HG02623 (cell line): ENCODE results near the gene KCNJ10.
"Not testable (repeated sequence)": the region's sequence is repeated elsewhere in the genome, so short reads cannot be mapped to it uniquely, and the experiment has no call there.

Experiments
- ATAC-seq: cut with Tn5 transposase; IDR thresholded peaks from one replicate; pipeline ENCODE4 v1.9.1; 2021; ENCODE audit warnings: moderate library complexity; ENCODE audit not compliant: unreplicated experiment

KCNJ10 gene

DNA sequence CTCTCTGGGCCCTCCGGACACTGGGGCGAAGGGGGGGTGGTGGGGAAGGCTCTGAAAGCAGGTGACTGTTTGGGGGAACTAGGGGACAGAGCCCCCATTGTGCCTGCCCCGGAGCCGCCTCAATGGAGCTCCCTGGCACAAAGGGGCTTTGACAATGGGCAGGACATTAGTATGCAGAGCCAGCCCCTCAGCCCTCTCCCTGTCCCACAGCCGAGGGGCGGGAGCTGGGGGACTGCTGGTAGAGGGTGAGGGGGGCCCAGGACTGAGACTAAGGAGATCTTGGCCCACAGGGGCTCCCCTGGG, 7.8 kb downstream of the KCNJ10 start:
- ATAC-seq, result no peak

- ATAC-seq, result no peak
Observed at GRCh38 chr1:160061369-160062229, 8.4 kb downstream of the KCNJ10 start.

GRCh38 chr1:160058087-160058486, 11.9 kb downstream of the KCNJ10 start:
- ATAC-seq, result no peak

DNA sequence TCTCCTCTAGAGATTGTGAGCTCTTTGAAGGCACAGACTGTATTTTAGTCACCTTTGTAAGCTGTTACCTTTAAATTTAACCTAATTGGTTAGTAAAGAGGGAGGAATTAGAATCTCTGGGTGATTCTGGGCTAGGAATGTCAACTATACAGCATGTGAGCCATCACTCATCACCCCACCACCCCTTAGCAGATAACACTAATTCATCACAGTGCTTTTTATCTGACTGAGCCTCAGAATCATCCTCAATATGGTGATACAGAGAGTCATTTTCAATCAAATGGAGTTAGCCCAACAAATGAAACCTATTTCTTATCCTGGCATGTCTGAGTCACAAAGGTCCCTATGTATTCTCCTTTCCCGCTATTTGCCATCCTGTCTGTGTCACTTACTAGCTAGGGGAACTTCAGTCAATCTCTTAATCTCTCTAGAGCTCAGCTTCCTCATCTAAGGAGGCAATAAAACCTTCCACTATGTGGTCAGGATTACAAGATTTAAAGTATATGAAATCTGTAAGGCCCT, 13.3 kb downstream of the KCNJ10 start:
- no peak for ATAC-seq

DNA sequence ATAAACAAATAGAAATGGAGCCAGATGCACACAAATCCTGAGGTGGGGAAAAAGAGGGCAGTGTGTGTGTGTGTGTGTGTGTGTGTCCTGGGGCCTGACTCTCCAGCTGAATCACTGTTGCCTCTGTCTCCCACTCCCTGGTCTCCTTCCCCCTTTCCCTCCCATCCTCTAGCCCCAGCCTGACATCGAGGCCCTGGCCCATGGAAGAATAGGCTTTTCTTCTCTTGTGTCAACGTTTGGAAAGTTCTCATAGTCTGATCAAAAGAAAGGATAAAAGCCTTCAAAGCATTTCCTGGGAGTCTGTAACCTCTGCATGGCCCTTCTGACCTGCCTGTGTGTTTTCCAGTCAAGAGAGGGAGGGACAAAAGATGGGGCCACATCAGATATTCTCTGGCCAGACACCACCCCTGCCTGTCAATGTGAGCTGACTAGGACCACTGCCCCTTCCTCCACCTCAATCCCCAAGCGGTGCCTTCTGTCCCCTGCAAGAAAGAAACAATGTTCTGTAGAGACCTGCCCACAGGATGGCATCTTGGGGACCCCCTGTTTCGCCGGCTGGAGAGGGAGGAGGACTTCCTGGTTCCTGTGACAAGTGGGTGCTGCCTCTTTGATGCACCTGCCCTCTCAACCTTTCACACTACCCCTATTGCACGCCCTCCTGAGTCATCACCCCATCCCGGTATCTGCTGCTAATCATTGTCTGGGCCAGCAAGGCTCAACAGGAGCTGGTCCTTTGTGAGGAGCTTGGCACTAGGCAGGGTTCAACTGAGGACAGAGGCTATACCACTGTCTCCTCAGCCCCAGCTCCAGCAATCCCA, 16.2 kb downstream of the KCNJ10 start:
- no peak for ATAC-seq

DNA sequence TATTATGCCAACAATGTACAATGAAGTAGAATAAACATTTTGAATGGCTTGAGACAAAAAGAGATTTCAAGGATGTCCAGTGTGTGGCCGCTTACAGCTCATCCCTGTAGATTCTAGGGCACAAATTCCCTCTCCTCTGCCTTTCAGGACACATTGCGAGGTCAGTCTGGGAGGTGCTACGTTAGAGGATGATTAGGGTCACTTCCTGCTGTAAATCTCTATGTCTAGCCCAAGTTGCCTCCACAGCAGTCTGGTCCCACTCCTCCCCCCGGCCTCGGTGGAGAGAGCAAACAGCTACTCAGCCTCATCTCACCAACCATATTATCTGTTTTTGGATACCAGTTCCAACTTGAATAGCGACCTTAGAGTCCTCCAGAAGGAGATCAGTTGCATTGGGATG, 17.0 kb downstream of the KCNJ10 start:
- ATAC-seq, result no peak

- no peak for ATAC-seq
Observed at GRCh38 chr1:160050619-160051018, 19.3 kb downstream of the KCNJ10 start.

- ATAC-seq, result not testable (repeated sequence)
Observed at GRCh38 chr1:160050182-160050581, 19.8 kb downstream of the KCNJ10 start.

DNA sequence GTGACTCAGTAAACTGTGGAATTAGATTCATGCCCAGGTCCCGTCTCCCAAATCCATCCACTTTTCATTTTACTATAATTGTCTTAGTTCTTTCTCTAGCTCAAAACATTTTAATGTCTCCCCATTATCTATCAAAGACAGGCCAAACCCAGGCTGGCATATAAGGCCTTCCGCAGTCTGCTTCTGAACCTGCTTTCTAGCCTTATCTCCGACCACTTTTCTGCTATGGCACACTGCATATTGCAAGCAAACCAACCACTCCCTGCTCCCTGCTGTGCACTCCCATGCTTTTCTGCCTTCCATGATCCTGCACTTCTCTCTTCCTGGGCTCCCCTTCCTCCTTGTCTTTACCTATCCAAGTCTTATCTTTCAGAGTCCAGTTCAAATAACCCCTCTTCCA, 20.9 kb downstream of the KCNJ10 start:
- ATAC-seq, result no peak

- no peak for ATAC-seq
Observed at GRCh38 chr1:160048335-160048734, 21.6 kb downstream of the KCNJ10 start.

DNA sequence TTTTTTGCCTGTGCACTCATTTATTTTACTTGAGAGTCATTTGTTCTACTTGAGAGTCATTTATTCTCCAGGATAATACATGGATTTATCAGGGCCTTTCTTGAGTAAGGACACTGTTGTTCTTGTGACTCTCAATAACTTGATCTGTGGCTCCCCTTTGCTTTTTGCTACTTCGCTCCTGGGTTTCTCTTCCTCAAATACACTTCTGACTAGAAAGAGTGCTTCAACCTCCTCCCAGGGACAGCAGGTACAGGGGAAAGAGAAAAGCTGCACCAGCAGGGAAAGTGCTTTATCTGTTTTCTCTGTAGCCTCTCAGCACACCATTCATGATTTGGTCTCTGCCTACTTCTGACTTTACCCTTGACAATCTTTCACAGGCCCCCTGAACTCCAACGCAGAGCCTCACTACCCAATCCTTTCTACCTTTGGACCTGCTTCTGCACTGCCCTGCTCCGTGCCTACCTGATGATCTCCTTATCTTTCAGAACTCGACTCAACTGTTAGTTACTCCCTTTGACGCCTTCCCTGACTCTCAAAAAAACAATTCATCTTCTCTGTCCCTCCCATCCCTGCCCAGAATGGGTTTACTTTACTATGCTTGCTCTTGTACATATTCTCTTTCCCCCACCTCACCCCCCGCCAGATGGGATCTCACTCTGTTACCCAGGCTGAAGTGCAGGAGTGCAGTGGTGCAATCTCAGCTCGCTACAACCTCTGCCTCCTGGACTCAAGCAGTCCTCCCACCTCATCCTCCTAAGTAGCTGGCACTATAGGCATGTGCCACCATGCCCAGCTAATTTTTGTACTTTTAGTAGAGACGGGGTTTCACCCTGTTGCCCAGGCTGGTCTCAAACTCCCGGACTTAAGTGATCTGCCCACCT, 22.6 kb downstream of the KCNJ10 start:
- no peak for ATAC-seq

GRCh38 chr1:160046494-160047110, 23.4 kb downstream of the KCNJ10 start:
- no peak for ATAC-seq

- no peak for ATAC-seq
Observed at GRCh38 chr1:160045653-160046052, 24.3 kb downstream of the KCNJ10 start.

DNA sequence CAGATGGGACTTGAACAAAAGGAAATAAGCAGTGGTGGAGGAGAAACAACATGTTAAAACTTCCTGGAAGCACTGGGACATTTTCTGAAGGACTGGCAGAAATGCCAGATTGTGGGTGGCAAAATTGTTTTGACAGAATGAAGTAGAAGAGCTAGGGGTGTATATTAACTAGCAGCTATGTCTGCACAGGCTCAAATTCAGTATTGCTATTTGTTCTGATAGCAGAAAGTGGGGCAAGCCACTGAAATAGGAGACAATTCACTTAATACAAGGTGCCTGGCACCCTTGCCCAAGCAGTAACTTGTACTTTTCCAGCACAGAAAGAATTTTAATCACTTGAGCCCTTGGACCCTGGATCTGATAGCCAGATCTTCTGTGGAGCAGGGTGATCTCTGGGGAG, 26.4 kb downstream of the KCNJ10 start:
- no peak for ATAC-seq

GRCh38 chr1:160040476-160040875, 29.5 kb downstream of the KCNJ10 start:
- no peak for ATAC-seq

DNA sequence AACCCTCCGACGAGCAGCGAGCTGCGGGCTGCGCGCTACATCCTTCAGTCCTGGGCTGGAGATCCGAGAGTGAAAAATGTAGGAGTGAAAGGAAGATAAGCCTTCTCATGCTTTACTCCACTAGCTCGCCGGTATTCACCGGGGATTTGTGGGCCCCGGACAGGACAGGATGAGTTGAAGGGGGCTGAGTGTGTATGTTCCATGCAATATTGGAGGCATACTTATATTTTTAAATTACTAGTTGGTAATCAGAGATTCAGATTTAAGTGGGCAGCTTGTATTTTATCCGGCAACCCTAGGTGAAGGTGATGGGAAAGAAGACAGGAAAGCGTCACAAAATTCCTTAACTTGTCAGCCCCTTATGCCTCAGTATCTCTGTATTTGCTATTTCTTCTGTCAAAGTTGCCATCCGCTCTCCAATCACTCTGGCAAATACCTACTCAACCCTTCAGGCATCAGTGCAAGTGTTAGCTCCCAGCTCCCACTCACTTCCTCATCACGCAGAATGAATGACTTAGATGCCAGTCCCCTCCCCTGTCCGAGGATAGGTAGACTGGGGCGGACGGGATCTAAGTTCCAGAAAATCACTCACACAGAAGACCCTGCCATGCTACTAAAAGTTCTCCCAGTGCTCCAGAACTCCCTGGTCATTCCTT, 37.7 kb downstream of the KCNJ10 start:
- ATAC-seq, result no peak

DNA sequence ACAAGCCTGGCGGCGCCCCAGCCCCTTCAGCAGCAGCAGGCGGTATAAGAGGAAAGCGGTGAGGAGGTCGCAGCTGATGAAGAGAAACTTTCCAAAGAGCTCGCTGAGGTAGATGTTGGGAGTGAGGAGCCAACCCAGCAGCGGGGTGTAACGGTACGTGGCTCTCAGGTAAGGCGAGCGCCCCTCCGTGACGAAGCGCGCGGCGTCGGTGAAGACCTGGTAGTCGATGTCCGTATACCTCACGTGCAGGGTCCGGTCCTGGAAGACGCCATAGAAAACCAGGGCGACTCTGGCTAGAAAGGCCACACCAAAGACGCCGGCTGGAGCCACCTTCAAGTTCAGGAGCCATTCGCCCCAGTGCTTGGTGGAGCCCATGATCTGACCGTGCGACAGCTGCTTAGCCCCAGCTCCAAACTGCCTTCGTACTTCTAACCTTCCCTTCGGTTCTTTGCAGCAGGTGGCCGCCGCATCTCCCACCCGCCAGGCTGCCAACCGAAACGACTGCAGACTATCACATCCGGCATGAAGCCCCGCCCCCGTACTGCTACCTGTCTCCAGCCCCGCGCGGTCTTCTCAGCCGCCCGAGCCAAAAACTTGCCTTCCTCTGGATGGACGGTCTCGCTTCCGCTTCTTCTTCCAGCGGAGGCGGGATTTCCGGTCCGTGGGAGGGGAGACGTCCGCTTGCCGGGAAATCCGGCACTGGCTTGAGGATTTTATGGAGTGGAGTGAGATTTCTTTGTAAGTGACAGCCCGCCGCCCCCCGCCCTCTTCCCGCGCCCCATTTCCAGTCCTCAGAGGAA, 38.4 kb downstream of the KCNJ10 start, which contains the start of gene PIGM:
Gene PIGM, minus strand, starts transcription at position 626 of the 800 bp plus-strand sequence. Its CDS starts 251 bp downstream, at position 375.
- ATAC-seq, result peak; percentile 92

GRCh38 chr1:160030657-160031364, 39.1 kb downstream of the KCNJ10 start:
- ATAC-seq, result peak; percentile 19
